Left forelimb (tissue), 1 donor: ENCODE data around the gene UBR3.

Source experiments
- DNase-seq: peaks from one replicate; pipeline ENCODE4 v3.0.0-alpha.2; 2018; ENCODE audit warnings: low spot score

Gene UBR3

DNA sequence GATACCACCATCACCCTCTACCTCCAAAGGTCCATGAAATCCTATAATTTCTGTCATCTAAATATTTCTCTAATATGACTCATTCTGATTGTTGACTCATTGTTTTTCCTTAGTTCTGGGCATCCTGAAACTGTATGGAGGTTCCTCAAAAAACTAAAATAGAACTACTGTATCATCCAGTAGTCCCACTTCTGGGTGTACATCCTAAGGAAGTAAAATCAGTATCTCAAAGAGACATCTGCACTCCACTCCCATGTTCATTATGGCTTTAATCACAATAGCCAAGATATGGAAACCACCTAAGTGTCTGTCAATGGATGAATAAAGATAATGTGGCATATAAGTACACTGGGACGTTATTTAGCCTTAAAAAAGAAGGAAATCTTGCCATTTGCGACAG lies 224.9 kb downstream of the UBR3 start:
- DNase-seq = no peak

- no peak for DNase-seq
Observed at GRCh38 chr2:170054997-170055396, 227.7 kb downstream of the UBR3 start.

DNA sequence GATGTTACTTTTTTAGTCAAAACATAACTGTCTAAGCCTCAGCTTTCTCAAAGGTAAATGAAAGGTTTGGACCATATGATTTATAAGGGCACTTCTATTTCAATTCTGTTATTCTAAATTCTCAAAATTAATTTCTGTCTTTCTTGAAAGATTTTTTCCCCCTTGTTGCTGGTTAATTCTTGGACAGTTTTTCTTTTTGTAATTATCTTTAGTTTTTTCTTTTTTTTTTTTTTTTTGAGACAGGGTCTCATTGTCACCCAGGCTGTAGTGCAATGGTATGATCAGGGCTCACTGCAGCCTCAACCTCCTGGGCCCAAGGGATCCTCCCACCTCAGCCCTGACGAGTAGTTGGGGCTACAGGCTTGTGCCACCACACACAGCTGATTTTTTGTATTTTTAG lies 229.6 kb downstream of the UBR3 start:
- DNase-seq = no peak

GRCh38 chr2:170063456-170064235 lies 236.4 kb downstream of the UBR3 start:
- no peak for DNase-seq

GRCh38 chr2:170070778-170071177 lies 243.5 kb downstream of the UBR3 start:
- no peak for DNase-seq

DNA sequence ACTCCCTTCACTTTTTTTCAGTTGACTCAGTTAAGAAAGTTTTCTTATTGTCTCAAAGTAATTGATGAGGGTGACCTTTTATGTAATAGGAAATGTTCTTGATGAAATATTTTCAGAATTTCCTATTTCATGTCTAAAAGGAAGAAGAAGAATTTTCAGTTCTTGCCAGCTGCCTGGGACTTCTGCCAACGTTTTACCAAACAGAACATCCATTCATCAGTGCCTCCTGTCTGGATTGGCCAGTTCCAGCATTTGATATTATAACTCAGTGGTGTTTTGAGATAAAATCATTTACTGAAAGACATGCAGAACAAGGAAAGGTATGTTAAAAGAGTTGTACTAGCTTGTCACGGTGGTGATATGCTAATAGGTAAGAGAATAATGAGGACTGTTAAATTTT lies 246.0 kb downstream of the UBR3 start:
- DNase-seq = no peak

GRCh38 chr2:170076189-170076588 lies 248.9 kb downstream of the UBR3 start:
- DNase-seq = no peak

GRCh38 chr2:170077830-170078569 lies 250.7 kb downstream of the UBR3 start:
- no peak for DNase-seq

DNA sequence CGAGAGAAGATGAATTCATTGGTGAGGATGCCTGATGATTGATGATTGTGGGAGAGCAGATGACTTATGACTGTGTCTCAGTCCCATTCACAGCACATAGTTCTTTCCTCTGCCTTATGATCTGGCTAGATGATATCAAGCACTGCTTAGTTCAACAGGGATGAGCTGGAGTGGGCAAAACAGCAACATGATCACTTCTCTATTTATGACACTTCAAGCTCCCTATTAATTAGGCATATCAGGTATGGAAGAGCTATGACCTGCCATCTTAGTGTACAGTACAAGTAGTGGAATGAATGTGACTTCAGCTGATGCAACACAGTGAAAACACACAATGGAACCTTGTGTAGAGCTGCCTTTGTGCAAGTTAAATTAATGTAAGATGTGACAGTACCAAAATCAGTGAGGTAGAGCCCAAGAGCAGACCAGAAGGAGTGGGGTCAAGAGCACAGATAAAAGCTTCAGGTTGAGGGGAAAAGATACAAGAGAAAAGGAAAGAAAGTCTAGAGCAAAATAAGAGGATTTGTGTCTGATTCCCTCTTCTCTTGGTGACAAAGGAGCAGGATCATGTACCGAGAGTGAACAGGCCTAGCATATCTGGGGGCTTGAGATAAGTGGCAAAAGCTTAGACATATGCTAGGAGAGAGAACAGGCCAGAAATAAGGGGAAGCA lies 257.7 kb downstream of the UBR3 start:
- no peak for DNase-seq

DNA sequence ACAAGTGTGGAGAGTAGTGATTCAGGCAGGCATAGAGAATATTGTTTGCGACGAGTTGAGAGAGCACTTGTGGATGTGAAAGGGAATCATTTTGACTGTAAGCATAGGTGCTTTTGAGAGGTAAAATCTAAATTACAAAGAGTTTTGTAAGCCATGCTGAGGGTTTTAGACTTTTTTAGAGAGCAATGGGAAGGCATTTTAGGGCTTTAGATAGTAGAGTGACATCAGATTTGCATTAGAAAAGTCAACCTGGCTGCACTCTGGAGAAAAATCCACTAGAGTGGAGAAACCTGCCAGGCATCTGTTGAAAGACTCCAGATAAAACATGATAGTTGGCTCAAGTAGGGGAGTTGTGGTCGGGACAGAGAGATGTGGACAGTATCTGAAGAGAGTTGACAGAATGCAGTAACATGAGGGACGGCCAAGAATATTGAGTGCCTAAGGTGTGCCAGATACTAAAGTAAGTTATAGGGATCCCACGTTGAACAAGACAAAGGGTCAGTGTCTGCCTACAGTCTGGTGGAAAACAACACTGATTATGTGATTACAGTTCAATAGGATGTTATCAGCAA lies 258.9 kb downstream of the UBR3 start:
- no peak for DNase-seq

- no peak for DNase-seq
Observed at GRCh38 chr2:170086751-170087412, 259.6 kb downstream of the UBR3 start.

DNA sequence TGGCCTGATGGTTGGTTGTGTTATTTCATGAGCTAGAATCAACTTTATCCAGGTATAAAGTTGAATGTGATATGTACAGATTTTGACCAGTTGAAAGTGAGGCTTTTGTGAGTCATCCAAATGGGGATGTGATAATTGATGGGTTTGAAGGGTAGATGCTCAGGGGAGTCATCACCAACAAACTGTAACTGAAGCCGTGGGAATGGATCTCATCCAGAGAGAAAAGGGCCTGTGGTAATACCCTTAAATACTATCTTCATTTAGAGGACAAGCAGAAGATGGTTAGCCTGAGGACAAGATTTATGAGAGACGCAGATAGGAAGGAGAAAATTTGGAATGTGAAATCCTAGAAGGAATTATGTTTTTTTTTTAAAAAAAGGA lies 260.1 kb downstream of the UBR3 start:
- DNase-seq = no peak

DNA sequence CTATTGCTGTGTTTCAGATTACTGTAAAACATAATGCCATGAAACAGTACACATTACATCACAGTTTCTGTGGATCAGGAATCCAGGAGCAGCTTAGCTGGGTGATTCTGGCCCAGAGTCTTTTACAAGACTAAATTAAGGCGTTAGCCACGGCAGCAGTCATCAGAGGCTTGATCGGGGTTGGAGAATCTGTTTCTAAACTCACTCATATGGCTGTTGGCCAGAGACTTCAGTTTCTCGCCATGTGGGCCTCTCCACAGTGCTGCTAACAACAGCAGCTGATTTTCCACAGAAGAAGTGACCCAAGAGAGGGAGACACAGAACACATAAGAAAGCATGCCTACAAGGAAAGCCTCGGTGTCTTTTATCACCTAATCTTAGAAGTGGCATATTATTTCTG lies 261.5 kb downstream of the UBR3 start:
- no peak for DNase-seq

DNA sequence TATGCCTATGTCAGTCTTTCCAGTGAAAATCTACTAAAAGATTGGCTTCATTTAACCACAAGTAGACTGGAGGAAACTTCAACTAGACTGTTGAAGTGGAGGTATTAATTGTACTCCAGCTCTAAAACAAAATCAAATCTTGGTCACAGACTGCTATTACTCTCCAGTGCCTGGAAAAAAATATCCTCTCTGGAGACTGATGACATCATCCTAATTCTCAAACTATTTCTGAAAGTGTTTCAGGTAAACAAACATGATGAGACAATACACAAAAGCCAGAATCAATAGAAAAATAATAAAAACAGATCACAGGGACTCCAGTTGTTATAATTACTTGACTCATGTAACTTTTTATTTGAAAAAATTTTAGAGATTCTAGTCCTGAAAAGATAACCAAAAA lies 263.0 kb downstream of the UBR3 start:
- DNase-seq = no peak

DNA sequence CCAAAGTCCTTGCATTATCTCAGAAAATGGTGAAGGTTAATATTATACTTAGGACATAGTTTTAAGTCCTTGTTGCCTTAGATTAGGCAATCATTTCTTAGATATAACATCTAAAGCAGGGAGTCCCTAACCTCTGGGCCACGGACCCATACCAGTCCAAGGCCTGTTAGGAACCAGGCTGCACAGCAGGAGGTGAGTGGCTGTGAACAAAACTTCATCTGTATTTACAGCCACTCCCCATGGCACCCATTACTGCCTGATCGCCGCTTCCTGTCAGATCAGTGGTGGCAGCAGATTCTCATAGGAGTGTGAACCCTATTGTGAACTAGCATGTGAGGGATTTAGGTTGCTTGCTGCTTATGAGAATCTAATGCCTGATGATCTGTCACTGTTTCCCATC lies 264.2 kb downstream of the UBR3 start:
- DNase-seq = no peak

GRCh38 chr2:170092436-170093060 lies 265.3 kb downstream of the UBR3 start:
- no peak for DNase-seq

DNA sequence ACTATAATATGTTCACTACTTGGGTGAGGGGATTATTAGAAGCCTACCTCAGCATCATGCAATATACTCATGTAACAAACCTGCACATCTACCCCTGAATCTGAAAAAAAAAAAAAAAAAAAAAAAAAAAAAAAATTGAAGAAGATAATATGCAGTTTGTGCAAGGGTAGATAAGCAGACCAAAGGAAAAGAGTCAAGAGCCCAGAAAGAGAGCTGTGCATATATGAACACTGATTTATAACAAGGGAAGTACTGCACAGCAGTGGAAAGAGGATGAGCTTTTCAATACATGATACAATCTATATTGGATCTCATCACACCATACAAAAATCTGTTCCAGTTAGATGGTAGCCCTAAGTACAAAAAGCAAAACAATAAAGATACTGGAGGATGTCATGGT lies 268.1 kb downstream of the UBR3 start:
- DNase-seq = no peak

GRCh38 chr2:170098626-170099312 lies 271.5 kb downstream of the UBR3 start:
- DNase-seq = no peak

DNA sequence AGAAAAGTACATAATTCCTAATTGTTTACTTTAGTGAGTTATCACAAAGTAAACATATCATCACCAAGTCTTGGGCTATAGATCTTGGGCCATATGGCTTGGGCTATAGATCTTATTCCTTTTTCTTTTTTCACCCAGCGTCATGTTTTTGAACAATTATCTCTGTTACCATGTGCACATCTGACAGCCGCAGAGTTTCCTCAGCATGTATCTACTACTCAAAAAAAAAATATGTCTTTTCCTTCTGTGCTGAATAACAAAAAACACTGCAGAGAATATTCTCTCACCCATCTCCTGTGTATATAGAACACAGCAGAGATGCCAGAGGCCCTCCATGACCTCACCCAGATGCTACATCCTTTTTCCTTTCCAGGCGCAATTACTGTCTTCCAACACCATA lies 274.5 kb downstream of the UBR3 start:
- no peak for DNase-seq

DNA sequence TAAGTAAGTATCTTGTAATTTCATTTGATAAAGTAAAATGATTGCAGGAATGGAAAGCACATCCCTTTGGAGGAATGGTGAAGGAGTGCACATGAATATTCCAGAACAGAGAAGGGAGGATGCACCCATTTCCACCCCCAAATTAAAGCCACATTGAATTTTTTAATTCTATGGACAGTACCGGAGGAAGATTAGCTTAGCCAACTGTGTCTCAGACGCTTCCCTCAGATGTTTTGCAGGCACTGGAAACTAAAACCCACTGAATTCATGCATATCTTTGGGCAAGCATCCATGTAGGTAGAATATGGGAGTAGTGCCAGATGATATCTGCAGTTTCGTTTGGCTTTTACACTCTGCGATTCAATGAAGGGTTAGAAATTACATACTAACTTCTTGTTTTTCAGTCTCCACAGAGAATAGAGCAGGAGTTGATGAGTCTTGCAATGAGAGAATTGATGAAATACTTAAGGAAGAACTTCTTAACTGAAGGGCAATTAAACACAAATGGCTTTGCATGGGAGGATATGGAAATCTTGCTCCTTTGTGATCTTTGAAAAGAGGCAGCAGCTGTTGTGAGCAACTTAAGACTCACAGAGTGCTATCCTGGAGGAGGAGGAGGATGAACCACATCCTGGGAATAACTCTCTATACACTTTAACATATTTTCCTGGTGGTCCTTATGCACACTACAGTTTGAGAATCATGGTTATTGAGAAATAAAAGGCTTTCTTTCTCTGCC lies 279.0 kb downstream of the UBR3 start:
- DNase-seq = no peak
